Measurements from ENCODE around the gene CST6.

GRCh38 chr11:66013762-66014100 is 1.9 kb downstream of the CST6 start:
- TF ChIP-seq CTCF (IDR thresholded peaks at IDR 0.05 in 8 of 11, conservative IDR thresholded peaks at IDR 0.05 in 3 of 11), result no peak
- no peak for TF ChIP-seq POLR2AphosphoS5 (IDR thresholded peaks at IDR 0.05)
- no peak for TF ChIP-seq POLR2A (IDR thresholded peaks at IDR 0.05)

All from spleen (tissue), 7 donors.